Activated CD4-positive, alpha-beta T cell treated with anti-CD3 and anti-CD28 coated beads, Interleukin-2, Interleukin-4, amounts not matched to agents 100 ng/mL and 50 ng/mL, durations not matched to agents 16 hours and 8 hours (primary cell): ENCODE results near the gene ALDH1A3.

ENCODE experiments used
- DNase-seq: peaks from one replicate; pipeline ENCODE4 v3.0.0-alpha.2; 2020; ENCODE audit warnings: low spot score

ALDH1A3 gene

GRCh38 chr15:100952566-100952965 lies 72.9 kb downstream of the ALDH1A3 start:
- DNase-seq: no peak

- DNase-seq: no peak
Measured at GRCh38 chr15:100958326-100959065, 78.9 kb downstream of the ALDH1A3 start.

DNA sequence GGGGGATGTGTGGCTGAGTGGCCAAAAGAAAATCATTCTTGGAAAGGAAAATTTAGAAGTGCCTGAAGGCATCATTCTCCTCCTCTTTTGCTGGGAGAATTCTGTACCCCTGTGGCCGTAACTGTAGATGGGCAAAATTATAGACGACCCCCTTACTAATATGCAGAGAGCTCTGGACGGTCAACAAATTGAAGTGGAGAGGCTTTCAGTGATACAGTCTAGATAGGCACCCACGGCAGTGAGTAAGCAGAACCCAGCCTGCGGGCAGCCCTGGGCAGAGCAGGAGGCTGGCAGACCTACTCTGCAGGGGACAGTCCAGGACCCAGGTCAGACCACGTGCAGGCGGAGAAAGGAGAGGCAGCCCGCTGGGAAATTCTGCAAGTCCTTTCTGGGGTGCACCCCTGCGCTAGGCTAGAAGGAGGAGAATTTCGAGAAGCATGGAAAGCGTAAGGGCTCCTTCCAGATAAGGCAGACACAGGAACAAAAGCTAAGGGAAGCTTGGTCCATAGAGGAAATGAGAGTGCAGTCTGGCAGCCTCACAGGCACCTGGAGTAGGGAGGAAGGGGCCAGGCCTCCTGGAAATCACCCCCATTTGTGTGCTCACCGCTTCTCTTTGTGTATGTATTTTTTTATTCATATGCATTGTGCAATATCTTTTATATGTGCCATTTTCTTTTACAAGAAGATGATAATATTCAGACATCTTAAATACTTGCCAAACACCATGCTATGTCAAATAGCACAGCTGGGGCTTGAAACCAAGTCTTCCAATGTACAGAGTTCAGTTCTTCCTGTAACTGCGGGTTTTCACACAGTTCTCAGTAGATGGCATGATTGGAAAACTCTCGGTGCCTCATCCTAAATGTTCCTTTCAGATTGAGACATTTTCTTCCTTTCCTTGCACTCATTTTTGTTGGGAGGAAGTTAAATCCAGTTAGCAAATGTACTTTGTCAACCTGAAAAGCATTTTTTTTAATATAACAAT lies 79.7 kb downstream of the ALDH1A3 start:
- no peak for DNase-seq
